ENCODE results near the gene ID2. TPM values are rescaled to one million over a fixed set of nuclear protein-coding genes. Genes with fewer than 3 reads are reported as not detected.

The ID2 gene
- total and polyA plus RNA-seq, 2 of the 13 experiments (the other 11 are each of a cell fraction or from before 2014, with no cell fraction given): 214 to 719 TPM

DNA sequence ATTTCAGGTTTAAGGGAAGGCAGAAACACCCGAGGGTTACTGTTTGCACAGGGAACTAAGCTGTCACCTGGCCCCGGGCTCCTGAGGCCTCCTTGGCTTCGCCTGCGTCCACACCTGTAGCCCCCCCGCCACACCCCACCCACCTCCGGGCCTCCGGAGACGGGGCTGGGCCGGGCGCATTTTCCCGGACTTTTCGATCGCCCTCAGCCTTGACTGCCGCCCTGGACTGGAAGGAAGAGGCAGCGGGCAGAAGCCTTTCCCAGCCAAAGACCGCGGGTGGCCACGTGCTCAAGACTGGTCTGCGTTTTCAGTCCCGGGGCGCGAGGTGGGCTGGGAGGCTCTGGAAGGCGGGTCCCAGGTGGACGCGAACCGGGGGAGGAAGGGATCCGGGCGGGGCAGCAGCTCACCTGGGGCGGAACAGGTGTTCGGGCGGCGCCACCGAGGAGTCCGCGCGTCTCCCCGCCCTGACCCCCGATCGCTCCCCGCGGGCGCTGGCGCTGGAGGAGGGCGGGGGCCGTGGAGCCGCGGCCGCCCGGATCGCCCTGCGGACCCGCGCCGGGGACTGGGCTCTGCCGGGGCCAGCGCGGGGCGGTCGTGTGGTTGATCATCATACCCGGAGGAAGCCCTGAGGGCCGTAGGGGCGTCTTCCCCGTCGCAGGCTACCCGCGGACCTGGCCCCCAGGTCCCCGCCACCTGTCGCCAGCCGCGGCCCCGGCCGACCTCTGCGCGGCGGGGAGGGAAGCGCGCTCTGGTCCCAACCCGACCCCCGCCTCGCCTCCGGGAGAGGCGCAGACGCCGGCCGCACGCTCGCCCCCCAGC, 3.2 kb downstream of the ID2 start (continued):
- TF ChIP-seq ZNF558 (CRISPR knock-in tag; IDR thresholded peaks at IDR 0.05; ENCODE audit: borderline replicate concordance): 0 out of 2 replicates have a peak, but pooled peaks have one; percentile 15
- peak; percentile 87 for TF ChIP-seq ZNF230 (CRISPR knock-in tag; IDR thresholded peaks at IDR 0.05)
- TF ChIP-seq ONECUT2 (CRISPR knock-in tag; IDR thresholded peaks at IDR 0.05): 0 out of 2 replicates have a peak, but pooled peaks have one; percentile 12
- peak; percentile 45 for TF ChIP-seq ASH2L (IDR thresholded peaks at IDR 0.05; ENCODE audit: insufficient read length, low read depth, low read length)
- peak; percentile 56 for TF ChIP-seq ZSCAN21 (CRISPR knock-in tag; IDR thresholded peaks at IDR 0.05; ENCODE audit: borderline replicate concordance)
- TF ChIP-seq ZNF557 (CRISPR knock-in tag; IDR thresholded peaks at IDR 0.05): peak; percentile 87; the same call in 1 of the 2 replicates
- TF ChIP-seq ZNF569 (CRISPR knock-in tag; IDR thresholded peaks at IDR 0.05; ENCODE audit: borderline replicate concordance): no peak
- 0 out of 2 replicates have a peak, but pooled peaks have one; percentile 84 for TF ChIP-seq ZNF674 (CRISPR knock-in tag; IDR thresholded peaks at IDR 0.05; ENCODE audit: low read depth)
- TF ChIP-seq, protein P1, sequence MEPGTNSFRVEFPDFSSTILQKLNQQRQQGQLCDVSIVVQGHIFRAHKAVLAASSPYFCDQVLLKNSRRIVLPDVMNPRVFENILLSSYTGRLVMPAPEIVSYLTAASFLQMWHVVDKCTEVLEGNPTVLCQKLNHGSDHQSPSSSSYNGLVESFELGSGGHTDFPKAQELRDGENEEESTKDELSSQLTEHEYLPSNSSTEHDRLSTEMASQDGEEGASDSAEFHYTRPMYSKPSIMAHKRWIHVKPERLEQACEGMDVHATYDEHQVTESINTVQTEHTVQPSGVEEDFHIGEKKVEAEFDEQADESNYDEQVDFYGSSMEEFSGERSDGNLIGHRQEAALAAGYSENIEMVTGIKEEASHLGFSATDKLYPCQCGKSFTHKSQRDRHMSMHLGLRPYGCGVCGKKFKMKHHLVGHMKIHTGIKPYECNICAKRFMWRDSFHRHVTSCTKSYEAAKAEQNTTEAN (CRISPR knock-in tag; conservative IDR thresholded peaks at IDR 0.05): no peak
- peak; percentile 89 for TF ChIP-seq HDAC1 (CRISPR knock-in tag; IDR thresholded peaks at IDR 0.05)
- TF ChIP-seq ERF (CRISPR knock-in tag; IDR thresholded peaks at IDR 0.05): peak; percentile 81; the same call in 1 of the 2 replicates
- TF ChIP-seq ZNF331 (CRISPR knock-in tag; IDR thresholded peaks at IDR 0.05): peak; percentile 54; the same call in 1 of the 2 replicates
- peak; percentile 24 for TF ChIP-seq HNRNPLL (IDR thresholded peaks at IDR 0.05; ENCODE audit: low read depth, low read length, poor library complexity, severe bottlenecking)
- TF ChIP-seq NR1H2 (CRISPR knock-in tag; IDR thresholded peaks at IDR 0.05; ENCODE audit: borderline replicate concordance, low read depth): no peak
- TF ChIP-seq ZNF441 (CRISPR knock-in tag; IDR thresholded peaks at IDR 0.05; ENCODE audit: borderline replicate concordance): 0 out of 2 replicates have a peak, but pooled peaks have one; percentile 10
- TF ChIP-seq IKZF4 (CRISPR knock-in tag; IDR thresholded peaks at IDR 0.05; ENCODE audit: borderline replicate concordance, low read depth, not compliant biosample characterization): no peak
- no peak for TF ChIP-seq ATRX (CRISPR knock-in tag; IDR thresholded peaks at IDR 0.05; ENCODE audit: borderline replicate concordance)
- TF ChIP-seq FOXA1 (IDR thresholded peaks at IDR 0.05): no peak
- no peak for TF ChIP-seq FOXA1 (CRISPR knock-in tag; IDR thresholded peaks at IDR 0.05)
- peak; percentile 37; the same call in 1 of the 2 replicates for TF ChIP-seq IRF2 (CRISPR knock-in tag; IDR thresholded peaks at IDR 0.05)
- no peak; the same call in 1 of the 2 replicates for TF ChIP-seq ZNF788 (CRISPR knock-in tag; IDR thresholded peaks at IDR 0.05; ENCODE audit: borderline replicate concordance)
- TF ChIP-seq MXD4 (CRISPR knock-in tag; IDR thresholded peaks at IDR 0.05): peak; percentile 34; the same call in 1 of the 2 replicates
- TF ChIP-seq DNMT1 (CRISPR knock-in tag; IDR thresholded peaks at IDR 0.05): peak; percentile 14; the same call in 1 of the 2 replicates
- 0 out of 2 replicates have a peak, but pooled peaks have one; percentile 18 for TF ChIP-seq NR2C2 (CRISPR knock-in tag; IDR thresholded peaks at IDR 0.05; ENCODE audit: borderline replicate concordance)
- TF ChIP-seq HOXA9 (CRISPR knock-in tag; IDR thresholded peaks at IDR 0.05; ENCODE audit: borderline replicate concordance): peak; percentile 85; the same call in 1 of the 2 replicates
- peak; percentile 91 for TF ChIP-seq ZMAT3 (CRISPR knock-in tag; conservative IDR thresholded peaks at IDR 0.05)
- TF ChIP-seq, protein P2, sequence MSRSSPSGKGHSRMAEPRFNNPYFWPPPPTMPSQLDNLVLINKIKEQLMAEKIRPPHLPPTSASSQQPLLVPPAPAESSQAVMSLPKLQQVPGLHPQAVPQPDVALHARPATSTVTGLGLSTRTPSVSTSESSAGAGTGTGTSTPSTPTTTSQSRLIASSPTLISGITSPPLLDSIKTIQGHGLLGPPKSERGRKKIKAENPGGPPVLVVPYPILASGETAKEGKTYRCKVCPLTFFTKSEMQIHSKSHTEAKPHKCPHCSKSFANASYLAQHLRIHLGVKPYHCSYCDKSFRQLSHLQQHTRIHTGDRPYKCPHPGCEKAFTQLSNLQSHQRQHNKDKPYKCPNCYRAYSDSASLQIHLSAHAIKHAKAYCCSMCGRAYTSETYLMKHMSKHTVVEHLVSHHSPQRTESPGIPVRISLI (CRISPR knock-in tag; IDR thresholded peaks at IDR 0.05; ENCODE audit: borderline replicate concordance): no peak
- peak; percentile 67 for TF ChIP-seq ZFY (CRISPR knock-in tag; IDR thresholded peaks at IDR 0.05)
- TF ChIP-seq CBFB (CRISPR knock-in tag; IDR thresholded peaks at IDR 0.05): 0 out of 2 replicates have a peak, but pooled peaks have one; percentile 52

Data from HepG2 (cell line).